ENCODE measurements around the gene SPDYE6.

Gene SPDYE6

DNA sequence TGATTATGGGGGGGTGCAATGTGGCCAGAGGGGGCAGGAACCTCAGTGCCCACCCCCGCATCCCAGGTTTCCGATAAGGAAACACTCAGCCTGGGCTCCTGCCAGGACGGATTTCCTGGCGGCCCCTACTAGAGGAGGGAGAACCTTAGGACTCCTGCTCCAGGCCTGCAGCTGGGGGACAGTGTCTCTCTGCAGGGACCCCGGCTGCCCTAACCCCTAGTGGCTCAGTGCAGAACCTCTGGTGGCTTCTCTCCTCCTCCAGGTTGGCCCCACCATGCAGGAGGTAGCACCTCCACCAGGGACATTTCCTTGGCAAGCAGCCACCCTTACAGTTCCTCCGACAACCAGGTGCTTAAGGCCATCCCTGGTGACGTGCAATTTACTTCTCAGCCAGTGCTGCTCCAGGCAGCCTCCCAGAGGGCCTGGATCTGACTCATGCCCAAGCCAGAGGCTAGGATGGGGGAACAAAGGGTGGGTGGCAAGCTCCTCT is 37.7 kb downstream of the SPDYE6 start:
- Histone ChIP-seq H3K9ac (ENCODE audit: low read length) (no peak overlapping the region), H3K4me3 (ENCODE audit: low read length) (no peak overlapping the region)
- TF ChIP-seq, protein P1, sequence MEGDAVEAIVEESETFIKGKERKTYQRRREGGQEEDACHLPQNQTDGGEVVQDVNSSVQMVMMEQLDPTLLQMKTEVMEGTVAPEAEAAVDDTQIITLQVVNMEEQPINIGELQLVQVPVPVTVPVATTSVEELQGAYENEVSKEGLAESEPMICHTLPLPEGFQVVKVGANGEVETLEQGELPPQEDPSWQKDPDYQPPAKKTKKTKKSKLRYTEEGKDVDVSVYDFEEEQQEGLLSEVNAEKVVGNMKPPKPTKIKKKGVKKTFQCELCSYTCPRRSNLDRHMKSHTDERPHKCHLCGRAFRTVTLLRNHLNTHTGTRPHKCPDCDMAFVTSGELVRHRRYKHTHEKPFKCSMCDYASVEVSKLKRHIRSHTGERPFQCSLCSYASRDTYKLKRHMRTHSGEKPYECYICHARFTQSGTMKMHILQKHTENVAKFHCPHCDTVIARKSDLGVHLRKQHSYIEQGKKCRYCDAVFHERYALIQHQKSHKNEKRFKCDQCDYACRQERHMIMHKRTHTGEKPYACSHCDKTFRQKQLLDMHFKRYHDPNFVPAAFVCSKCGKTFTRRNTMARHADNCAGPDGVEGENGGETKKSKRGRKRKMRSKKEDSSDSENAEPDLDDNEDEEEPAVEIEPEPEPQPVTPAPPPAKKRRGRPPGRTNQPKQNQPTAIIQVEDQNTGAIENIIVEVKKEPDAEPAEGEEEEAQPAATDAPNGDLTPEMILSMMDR (IDR thresholded peaks at IDR 0.05; ENCODE audit: low read depth, low read length): no peak
- TF ChIP-seq EZH2phosphoT487 (IDR thresholded peaks at IDR 0.05; ENCODE audit: low read depth): no peak

DNA sequence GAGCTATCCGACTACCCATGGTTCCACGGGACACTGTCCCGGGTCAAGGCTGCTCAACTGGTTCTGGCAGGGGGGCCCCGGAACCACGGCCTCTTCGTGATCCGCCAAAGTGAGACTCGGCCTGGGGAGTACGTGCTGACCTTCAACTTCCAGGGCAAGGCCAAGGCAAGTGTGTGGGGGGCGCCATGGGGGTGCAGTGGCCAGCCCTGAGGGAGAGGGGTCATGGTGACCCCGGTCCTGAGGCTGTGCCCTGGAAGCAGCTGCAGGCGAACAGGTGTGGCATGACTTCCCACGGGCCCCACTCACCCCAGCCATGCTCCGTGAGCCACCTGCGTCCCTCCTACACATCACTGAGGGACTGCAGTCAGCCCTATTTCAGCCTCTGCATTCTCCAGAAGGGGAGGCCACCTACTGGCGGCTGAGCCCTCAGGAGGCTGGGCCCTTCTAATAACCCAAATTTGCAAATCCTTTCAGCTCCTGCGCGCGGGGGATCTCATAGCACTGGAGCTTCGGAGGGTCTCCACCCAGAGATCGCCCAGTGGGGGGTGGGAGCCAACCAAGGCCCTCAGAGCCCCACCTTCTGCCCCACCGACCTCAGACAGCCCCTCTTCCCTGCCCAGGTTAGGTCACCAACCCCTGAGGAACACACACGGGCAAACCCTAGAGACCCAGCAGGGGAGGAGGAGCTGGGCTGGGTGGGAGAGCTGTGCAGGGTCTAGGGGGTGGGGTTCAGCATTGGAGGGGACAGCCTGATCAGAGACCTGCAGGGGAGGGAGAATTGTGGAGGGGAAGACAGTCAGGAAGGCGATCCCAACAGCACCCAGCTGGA is 38.8 kb downstream of the SPDYE6 start:
- Histone ChIP-seq H3K9ac (ENCODE audit: low read length) (no peak overlapping the region), H3K79me2 (ENCODE audit: low read length) (no peaks in the 10 kb centered on the region), H4K20me1 (ENCODE audit: insufficient read depth, low read length) (no peaks in the 10 kb centered on the region), H3K27me3 (ENCODE audit: low read depth, low read length) (no peaks in the 10 kb centered on the region), H2AFZ (ENCODE audit: low read depth, low read length) (no peak overlapping the region), H3K36me3 (replicated peaks; ENCODE audit: low read depth, low read length) (peaks cover 4% of the 10 kb centered on the region), H3K9me3 (ENCODE audit: insufficient read depth, low read length) (no peaks in the 10 kb centered on the region), H3K4me3 (ENCODE audit: low read length) (no peak overlapping the region), H3K4me1 (ENCODE audit: low read length) (peaks cover 2% of the 10 kb centered on the region; the same call in 1 of the 2 replicates), H3K27ac (ENCODE audit: low read length) (no peak overlapping the region), H3K4me2 (ENCODE audit: low read length) (no peak overlapping the region)
- TF ChIP-seq, protein P1 (IDR thresholded peaks at IDR 0.05; ENCODE audit: low read depth, low read length): peak; percentile 36
- TF ChIP-seq EZH2phosphoT487 (IDR thresholded peaks at IDR 0.05; ENCODE audit: low read depth): no peak

More for the DNA sequence above, 37.7 kb downstream of the SPDYE6 start:
- Histone ChIP-seq H3K4me1 (ENCODE audit: low read length) (no peaks in the 10 kb centered on the region), H3K36me3 (replicated peaks; ENCODE audit: low read depth, low read length) (peaks cover 4% of the 10 kb centered on the region), H3K4me2 (ENCODE audit: low read length) (no peak overlapping the region), H4K20me1 (ENCODE audit: insufficient read depth, low read length) (no peaks in the 10 kb centered on the region), H3K79me2 (ENCODE audit: low read length) (no peaks in the 10 kb centered on the region), H3K9me3 (ENCODE audit: insufficient read depth, low read length) (no peaks in the 10 kb centered on the region), H3K27me3 (ENCODE audit: low read depth, low read length) (no peaks in the 10 kb centered on the region), H3K27ac (ENCODE audit: low read length) (no peak overlapping the region), H2AFZ (ENCODE audit: low read depth, low read length) (no peak overlapping the region)

DNA sequence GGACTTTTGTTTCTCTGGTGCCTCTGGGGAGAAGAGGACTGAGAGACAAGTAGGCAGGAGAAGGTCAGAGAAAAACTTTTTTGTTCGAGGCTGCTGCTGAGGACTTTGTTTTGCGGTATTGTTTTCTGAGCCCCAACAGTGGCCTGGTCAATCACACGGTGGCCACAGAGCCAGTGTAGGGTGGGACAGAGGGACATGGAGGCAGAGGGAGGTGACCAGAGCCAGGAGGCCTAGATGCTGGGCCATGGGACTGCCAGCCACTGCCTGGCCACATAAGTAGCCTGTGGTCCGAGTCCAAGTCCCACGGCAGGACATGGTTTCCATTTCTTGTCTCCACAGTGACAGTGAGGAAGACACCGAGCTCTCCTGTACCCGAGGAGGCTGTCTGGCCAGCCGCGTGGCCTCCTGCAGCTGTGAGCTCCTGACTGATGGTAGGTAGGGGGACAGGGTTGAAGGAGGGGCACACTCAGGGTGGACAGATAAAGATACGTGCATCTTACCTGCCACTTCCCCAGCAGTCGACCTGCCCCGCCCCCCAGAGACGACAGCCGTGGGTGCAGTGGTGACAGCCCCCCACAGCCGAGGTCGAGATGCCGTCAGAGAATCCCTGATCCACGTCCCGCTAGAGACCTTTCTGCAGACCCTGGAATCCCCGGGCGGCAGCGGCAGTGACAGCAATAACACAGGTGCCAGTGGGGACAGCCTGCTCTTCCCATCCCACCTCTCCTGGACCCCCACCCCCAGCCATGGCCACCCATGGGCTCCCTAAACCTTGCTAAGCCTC is 42.1 kb downstream of the SPDYE6 start:
- Histone ChIP-seq H3K79me2 (ENCODE audit: low read length) (no peaks in the 10 kb centered on the region), H3K36me3 (replicated peaks; ENCODE audit: low read depth, low read length) (peaks cover 4% of the 10 kb centered on the region), H3K27me3 (ENCODE audit: low read depth, low read length) (no peaks in the 10 kb centered on the region), H3K4me3 (ENCODE audit: low read length) (no peak overlapping the region), H3K4me2 (ENCODE audit: low read length) (no peak overlapping the region), H3K4me1 (ENCODE audit: low read length) (peaks cover 21% of the 10 kb centered on the region), H4K20me1 (ENCODE audit: insufficient read depth, low read length) (no peaks in the 10 kb centered on the region), H3K9me3 (ENCODE audit: insufficient read depth, low read length) (no peaks in the 10 kb centered on the region), H3K9ac (ENCODE audit: low read length) (no peak overlapping the region), H2AFZ (ENCODE audit: low read depth, low read length) (no peak overlapping the region), H3K27ac (ENCODE audit: low read length) (no peak overlapping the region)
- TF ChIP-seq, protein P1 (IDR thresholded peaks at IDR 0.05; ENCODE audit: low read depth, low read length): no peak
- TF ChIP-seq EZH2phosphoT487 (IDR thresholded peaks at IDR 0.05; ENCODE audit: low read depth): no peak

DNA sequence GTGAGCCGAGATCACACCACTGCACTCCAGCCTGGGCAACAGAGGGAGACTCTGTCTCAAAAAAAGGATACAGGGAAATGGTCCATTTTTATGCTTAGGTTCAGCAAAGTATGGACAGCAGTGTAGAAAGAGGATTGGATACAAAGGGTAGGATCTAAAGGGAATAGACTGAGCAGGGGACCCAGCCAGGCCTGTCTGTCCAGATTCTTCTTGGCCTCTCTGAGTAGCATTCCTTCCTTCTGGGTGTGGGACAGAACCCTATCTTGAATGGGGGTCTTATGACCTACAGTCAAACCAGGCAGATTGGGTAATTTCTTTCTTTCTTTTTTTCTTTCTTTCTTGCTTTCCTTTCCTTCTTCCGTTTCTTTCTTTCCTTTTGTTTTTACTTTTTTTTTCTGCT is 43.9 kb downstream of the SPDYE6 start:
- Histone ChIP-seq H3K79me2 (ENCODE audit: low read length) (no peaks in the 10 kb centered on the region), H3K4me3 (ENCODE audit: low read length) (no peak overlapping the region), H3K9me3 (ENCODE audit: insufficient read depth, low read length) (no peaks in the 10 kb centered on the region), H3K36me3 (replicated peaks; ENCODE audit: low read depth, low read length) (peaks cover 4% of the 10 kb centered on the region), H3K27me3 (ENCODE audit: low read depth, low read length) (no peaks in the 10 kb centered on the region), H3K4me2 (ENCODE audit: low read length) (no peak overlapping the region), H3K27ac (ENCODE audit: low read length) (no peak overlapping the region), H3K9ac (ENCODE audit: low read length) (no peak overlapping the region), H3K4me1 (ENCODE audit: low read length) (peaks cover 33% of the 10 kb centered on the region), H4K20me1 (ENCODE audit: insufficient read depth, low read length) (no peaks in the 10 kb centered on the region), H2AFZ (ENCODE audit: low read depth, low read length) (no peak overlapping the region)
- TF ChIP-seq, protein P1 (IDR thresholded peaks at IDR 0.05; ENCODE audit: low read depth, low read length): no peak
- TF ChIP-seq EZH2phosphoT487 (IDR thresholded peaks at IDR 0.05; ENCODE audit: low read depth): no peak

Data from OCI-LY3 (cell line).